ENCODE data around the gene ZMYND8.

DNA sequence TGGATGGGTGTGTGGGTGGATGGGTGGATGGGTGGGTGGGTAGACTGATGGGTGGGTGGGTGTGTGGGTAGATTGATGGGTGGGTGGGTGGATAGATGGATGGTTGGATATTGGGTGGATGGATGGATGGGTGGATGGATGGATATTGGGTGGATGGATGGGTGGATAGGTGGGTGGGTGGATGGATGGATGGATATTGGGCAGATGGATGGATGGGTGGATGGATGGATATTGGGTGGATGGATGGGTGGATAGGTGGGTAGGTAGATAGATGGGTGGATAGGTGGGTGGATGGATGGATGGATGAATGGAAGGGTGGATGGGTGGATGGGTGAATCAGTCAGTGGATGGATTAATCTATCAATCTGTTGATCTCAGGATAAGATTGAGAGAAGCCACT, 177.2 kb downstream of the ZMYND8 start:
- TF ChIP-seq CTCF (conservative IDR thresholded peaks at IDR 0.05) (no peak), EZH2 (IDR thresholded peaks at IDR 0.05; ENCODE audit: low read depth) (no peak)
